Type B pancreatic cell (in vitro differentiated cells): ENCODE data around the gene TMEM8B. TPM values are rescaled to one million over a fixed set of nuclear protein-coding genes. Genes with fewer than 3 reads are reported as not detected.

Experiments used
- DNase-seq: peaks from one replicate; pipeline ENCODE4 v3.0.0; 2021; ENCODE audit warnings: mixed read lengths; ENCODE audit not compliant: unreplicated experiment; ENCODE audit errors: extremely low spot score
- H3K27ac Mint-ChIP-seq: 2 replicates; pipeline ENCODE4 v1.8.0; 2021; ENCODE audit warnings: mild to moderate bottlenecking, mixed read lengths
- H3K27me3 Mint-ChIP-seq: 2 replicates; pipeline ENCODE4 v1.8.0; 2021; ENCODE audit warnings: mixed read lengths
- H3K36me3 Mint-ChIP-seq: 2 replicates; pipeline ENCODE4 v1.8.0; 2021; ENCODE audit warnings: mixed read lengths
- H3K4me1 Mint-ChIP-seq: one replicate; pipeline ENCODE4 v1.8.0; 2021; ENCODE audit warnings: mixed read lengths; ENCODE audit not compliant: unreplicated experiment
- H3K4me3 Mint-ChIP-seq: 2 replicates; pipeline ENCODE4 v1.8.0; 2021; ENCODE audit warnings: mild to moderate bottlenecking, mixed read lengths
- H3K9me3 Mint-ChIP-seq: 2 replicates; pipeline ENCODE4 v1.8.0; 2021; ENCODE audit warnings: mixed read lengths
- CTCF ChIP-seq: fragments of 200-600 bp; sonication (generic); conservative IDR thresholded peaks from 2 replicates; pipeline ENCODE4 v1.5.0; 2021; ENCODE audit warnings: antibody characterized with exemption, mild to moderate bottlenecking
- long read RNA-seq: library from polyadenylated mRNA; unstranded; transcript quantifications from one replicate; pipeline ENCODE4 v2.0.0, GENCODE V29; 2020
- total RNA-seq: library from RNA; stranded (reverse); gene quantifications from 2 replicates; pipeline ENCODE4 v1.2.1, GENCODE V29; 2021; ENCODE audit warnings: low replicate concordance

Gene TMEM8B, protein sequence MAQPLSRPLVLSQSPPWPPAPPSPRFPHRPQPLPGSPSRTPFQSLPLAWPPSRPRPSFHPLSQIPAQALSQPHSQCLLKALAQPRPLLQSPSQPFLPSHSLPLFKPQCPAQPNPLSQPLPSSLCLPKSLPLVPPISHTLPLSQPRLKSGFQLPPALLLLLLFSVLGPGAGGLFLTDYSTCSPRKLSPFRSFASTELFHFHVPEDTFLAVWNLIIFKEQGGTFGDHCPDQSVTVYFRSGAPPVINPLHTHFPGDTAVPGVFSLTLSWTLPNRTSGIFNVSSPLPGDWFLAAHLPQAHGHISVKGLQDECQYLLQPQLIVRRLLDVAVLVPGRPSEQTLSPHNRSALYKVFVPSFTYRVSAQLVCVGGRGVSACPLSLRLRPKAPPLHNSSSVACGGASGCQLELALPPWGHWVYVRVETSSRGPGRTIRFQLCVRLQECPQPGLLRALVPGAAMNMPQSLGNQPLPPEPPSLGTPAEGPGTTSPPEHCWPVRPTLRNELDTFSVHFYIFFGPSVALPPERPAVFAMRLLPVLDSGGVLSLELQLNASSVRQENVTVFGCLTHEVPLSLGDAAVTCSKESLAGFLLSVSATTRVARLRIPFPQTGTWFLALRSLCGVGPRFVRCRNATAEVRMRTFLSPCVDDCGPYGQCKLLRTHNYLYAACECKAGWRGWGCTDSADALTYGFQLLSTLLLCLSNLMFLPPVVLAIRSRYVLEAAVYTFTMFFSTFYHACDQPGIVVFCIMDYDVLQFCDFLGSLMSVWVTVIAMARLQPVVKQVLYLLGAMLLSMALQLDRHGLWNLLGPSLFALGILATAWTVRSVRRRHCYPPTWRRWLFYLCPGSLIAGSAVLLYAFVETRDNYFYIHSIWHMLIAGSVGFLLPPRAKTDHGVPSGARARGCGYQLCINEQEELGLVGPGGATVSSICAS
- total RNA-seq: 13.8 and 27.2 TPM in 2 replicates
- long read RNA-seq, partial matches to known transcripts: 6 of 9 reads
- long read RNA-seq, other reads (novel, unspliced or antisense): 3 of 9 reads

DNA sequence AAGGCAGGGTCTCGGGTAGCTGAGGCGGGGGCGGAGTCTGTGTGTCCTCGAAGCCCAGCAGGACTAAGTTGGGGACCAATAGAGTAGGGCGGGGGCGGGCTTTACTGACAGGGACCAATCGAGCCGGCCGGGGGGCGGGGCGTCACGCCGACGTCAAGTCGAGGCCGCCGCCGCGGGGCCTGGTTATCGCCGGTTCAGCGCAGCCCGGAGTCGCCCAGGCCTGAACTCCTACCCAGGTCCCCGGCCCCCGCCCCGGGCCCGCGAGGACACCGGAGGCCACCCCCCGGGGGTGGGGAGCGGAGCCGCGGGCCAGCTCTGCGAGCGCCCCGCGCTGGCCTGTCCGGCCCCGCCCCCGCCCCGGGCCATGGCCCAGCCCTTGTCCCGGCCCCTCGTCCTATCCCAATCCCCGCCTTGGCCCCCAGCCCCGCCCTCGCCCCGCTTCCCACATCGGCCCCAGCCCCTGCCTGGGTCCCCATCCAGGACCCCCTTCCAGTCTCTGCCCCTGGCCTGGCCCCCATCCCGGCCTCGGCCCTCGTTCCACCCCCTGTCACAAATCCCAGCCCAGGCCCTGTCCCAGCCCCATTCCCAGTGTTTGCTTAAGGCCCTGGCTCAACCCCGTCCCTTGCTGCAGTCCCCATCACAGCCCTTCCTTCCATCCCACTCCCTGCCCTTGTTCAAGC is at the start of gene TMEM8B:
Gene TMEM8B, plus strand, starts transcription at position 145 of the 680 bp plus-strand sequence. Its CDS starts 220 bp downstream, at position 365.
- Mint-ChIP-seq H3K27me3 (no peaks in the 10 kb centered on the region), H3K4me1 (peaks cover 54% of the 10 kb centered on the region), H3K9me3 (no peaks in the 10 kb centered on the region), H3K36me3 (no peaks in the 10 kb centered on the region), H3K27ac (peak within 1 kb of the TSS; percentile 96), H3K4me3 (peak within 1 kb of the TSS; percentile 97)
- DNase-seq: peak; percentile 92
- TF ChIP-seq CTCF: no peak

DNA sequence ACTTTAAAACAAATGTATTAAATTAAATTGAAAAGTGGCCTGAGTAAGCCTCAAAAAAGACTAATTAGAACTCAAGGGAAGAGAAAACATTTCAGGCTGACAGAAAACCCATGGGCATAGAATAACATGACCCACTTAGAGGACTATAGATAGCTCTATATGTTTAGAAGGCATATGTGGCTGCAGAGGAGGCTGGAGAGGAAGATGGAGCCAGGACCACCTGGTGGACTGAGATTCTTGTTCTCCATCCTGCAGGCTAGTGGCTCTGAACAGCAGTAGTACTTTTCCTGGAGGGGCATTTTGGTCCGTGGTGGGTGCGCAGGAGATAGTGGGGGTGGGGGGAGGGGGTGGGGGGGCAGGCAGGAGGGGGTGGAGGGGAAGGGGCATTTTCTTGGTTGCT is 48.0 kb upstream of the TMEM8B start:
- H3K27ac Mint-ChIP-seq: no peak overlapping the region
- DNase-seq: no peak
- no peak for TF ChIP-seq CTCF
- H3K27me3 Mint-ChIP-seq: no peaks in the 10 kb centered on the region
- no peaks in the 10 kb centered on the region for H3K36me3 Mint-ChIP-seq
- no peaks in the 10 kb centered on the region for H3K4me1 Mint-ChIP-seq
- no peak overlapping the region for H3K4me3 Mint-ChIP-seq
- no peaks in the 10 kb centered on the region for H3K9me3 Mint-ChIP-seq

DNA sequence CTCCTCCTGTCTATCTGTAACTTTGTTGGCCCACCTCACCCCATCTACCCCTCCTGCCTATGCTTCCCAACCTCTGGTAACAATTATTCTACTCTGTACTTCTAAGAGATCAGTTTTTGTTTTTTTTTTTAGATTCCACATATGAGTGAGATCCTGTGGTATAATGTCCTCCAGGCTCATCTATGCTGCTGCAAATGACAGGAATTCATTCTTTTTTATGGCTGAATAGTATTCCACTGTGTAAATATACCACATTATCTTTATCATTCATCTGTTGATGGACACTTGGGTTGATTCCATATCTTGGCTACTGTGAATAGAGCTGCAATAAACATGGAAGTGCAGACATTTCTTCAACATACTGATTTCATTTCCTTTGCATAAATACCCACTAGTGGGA is 45.6 kb upstream of the TMEM8B start:
- H3K4me1 Mint-ChIP-seq: no peaks in the 10 kb centered on the region
- H3K27me3 Mint-ChIP-seq: no peaks in the 10 kb centered on the region
- no peaks in the 10 kb centered on the region for H3K9me3 Mint-ChIP-seq
- TF ChIP-seq CTCF: no peak
- H3K27ac Mint-ChIP-seq: no peak overlapping the region
- DNase-seq: no peak
- no peak overlapping the region for H3K4me3 Mint-ChIP-seq
- H3K36me3 Mint-ChIP-seq: peaks cover 4% of the 10 kb centered on the region

- TF ChIP-seq CTCF: no peak
- H3K4me3 Mint-ChIP-seq: no peak overlapping the region
- no peak overlapping the region for H3K27ac Mint-ChIP-seq
- DNase-seq: no peak
- peaks cover 4% of the 10 kb centered on the region for H3K36me3 Mint-ChIP-seq
- peaks cover 21% of the 10 kb centered on the region for H3K4me1 Mint-ChIP-seq
- no peaks in the 10 kb centered on the region for H3K9me3 Mint-ChIP-seq
- H3K27me3 Mint-ChIP-seq: peaks cover 7% of the 10 kb centered on the region
Measured at GRCh38 chr9:35789541-35789940, 39.5 kb upstream of the TMEM8B start.

- H3K27ac Mint-ChIP-seq: peak overlapping the region; percentile 74
- H3K4me3 Mint-ChIP-seq: peak overlapping the region; percentile 85
- H3K9me3 Mint-ChIP-seq: no peaks in the 10 kb centered on the region
Measured at GRCh38 chr9:35790025-35790384, 39.0 kb upstream of the TMEM8B start.

More at GRCh38 chr9:35790025-35790384, 39.0 kb upstream of the TMEM8B start:
- Mint-ChIP-seq H3K36me3 (peaks cover 4% of the 10 kb centered on the region), H3K27me3 (peaks cover 7% of the 10 kb centered on the region), H3K4me1 (peaks cover 23% of the 10 kb centered on the region)
- DNase-seq: no peak
- TF ChIP-seq CTCF: no peak
